Muscle layer of colon (tissue), 2 donors: ENCODE data around the gene RAVER1.
"Not testable (repeated sequence)": the region's sequence is repeated elsewhere in the genome, so short reads cannot be mapped to it uniquely, and the experiment has no call there.

ENCODE experiments used
- H3K27ac ChIP-seq: one replicate; pipeline ENCODE4 v1.7.0; 2013; ENCODE audit warnings: low read depth, mild to moderate bottlenecking, low read length, moderate library complexity
- H3K27me3 ChIP-seq, 2 donors: one replicate each; pipeline ENCODE4 v1.7.0; 2013; ENCODE audit warnings: low read length in 2 of 2, mild to moderate bottlenecking in 2 of 2; ENCODE audit not compliant: insufficient read depth in 2 of 2, control insufficient read depth in 1 of 2
- H3K36me3 ChIP-seq: one replicate; pipeline ENCODE4 v1.7.0; 2013; ENCODE audit warnings: mild to moderate bottlenecking, low read length; ENCODE audit not compliant: insufficient read depth
- H3K4me1 ChIP-seq: one replicate; pipeline ENCODE4 v1.7.0; 2013; ENCODE audit warnings: mild to moderate bottlenecking, low read length; ENCODE audit not compliant: insufficient read depth
- H3K4me3 ChIP-seq, 2 donors: one replicate each; pipeline ENCODE4 v1.7.0; 2013; ENCODE audit warnings: low read length in 2 of 2, low read depth in 1 of 2, mild to moderate bottlenecking in 1 of 2, moderate library complexity in 1 of 2
- H3K9ac ChIP-seq: one replicate; pipeline ENCODE4 v1.7.0; 2013; ENCODE audit warnings: low read length
- H3K9me3 ChIP-seq: one replicate; pipeline ENCODE4 v1.7.0; 2013; ENCODE audit warnings: mild to moderate bottlenecking, low read length
- donor health status: abdominal sarcoma.
- donor health status: Adenocarcinoma of cecum.

The RAVER1 gene

DNA sequence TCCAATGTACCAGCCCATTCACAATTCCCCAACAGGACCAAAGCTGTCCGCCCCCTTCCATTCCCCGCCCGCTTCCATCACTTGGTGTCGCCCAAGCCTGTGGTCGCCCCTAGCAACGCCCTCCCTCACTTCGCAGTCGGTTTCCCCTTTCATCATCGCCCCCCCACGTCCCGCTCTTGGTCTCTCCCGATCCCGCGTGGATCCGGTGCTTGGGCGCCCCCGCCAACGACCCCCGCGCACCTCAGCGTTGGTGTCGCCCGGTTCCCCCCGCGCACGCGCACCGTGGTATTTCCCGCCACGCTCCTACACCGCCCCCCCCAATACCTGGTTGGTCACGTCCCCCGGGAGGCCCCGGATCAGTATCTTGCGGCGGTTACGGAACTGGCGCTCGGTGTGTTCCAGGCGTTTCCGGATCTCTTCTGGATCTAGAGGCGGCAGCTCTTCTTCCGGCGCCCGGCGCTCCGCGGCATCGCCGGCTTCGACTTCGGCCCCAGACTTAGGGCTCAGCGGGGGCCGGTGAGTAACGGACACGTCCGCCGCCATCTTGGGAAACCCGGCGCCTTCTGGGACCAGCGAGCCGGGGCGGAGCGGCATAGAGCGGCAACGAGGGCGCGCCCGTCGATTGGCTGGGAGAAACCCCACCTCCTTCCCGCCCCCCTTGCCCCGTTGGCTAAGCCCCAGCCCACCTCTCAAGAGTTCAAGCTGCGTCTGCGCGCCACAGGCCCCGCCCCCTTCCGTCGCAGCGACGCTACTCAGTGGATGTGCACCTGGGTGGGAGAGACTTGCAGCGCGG is at the start of gene RAVER1:
TSS of gene RAVER1 (minus strand) at position 565 of the 793 bp plus-strand sequence. CDS start at position 543, 22 bp downstream.
- peaks cover 23% of the 10 kb centered on the region for H3K36me3 ChIP-seq
- H3K27me3 ChIP-seq: no peaks in the 10 kb centered on the region
- no peaks in the 10 kb centered on the region for H3K9me3 ChIP-seq
- peak within 1 kb of the TSS; percentile 78 to 97 for H3K4me3 ChIP-seq
- H3K4me1 ChIP-seq: peaks cover 23% of the 10 kb centered on the region
- peak within 1 kb of the TSS; percentile 65 for H3K9ac ChIP-seq
- peak within 1 kb of the TSS; percentile 93 for H3K27ac ChIP-seq

DNA sequence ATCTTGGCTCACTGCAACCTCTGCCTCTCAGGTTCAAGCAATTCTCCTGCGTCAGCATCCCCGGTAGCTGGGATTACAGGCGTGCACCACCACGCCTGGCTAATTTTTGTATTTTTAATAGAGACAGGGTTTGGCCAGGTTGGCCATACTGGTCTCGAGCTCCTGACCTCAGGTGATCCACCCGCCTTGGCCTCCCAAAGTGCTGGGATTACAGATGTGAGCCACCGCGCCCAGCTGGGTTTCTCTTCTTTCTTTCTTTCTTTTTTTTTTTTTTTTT is 49.8 kb upstream of the RAVER1 start:
- H3K9ac ChIP-seq, H3K27me3 ChIP-seq, H3K27ac ChIP-seq, H3K36me3 ChIP-seq, H3K4me3 ChIP-seq, H3K9me3 ChIP-seq, H3K4me1 ChIP-seq: not testable (repeated sequence)

GRCh38 chr19:10380313-10381102 is 47.2 kb upstream of the RAVER1 start, which contains the start of gene TYK2:
TYK2 (minus strand) TSS chr19:10380572; CDS start chr19:10378406, 2,166 bp downstream.
- H3K4me1 ChIP-seq: peaks cover 6% of the 10 kb centered on the region
- no peaks in the 10 kb centered on the region for H3K27me3 ChIP-seq
- H3K36me3 ChIP-seq: peaks cover 5% of the 10 kb centered on the region
- peak within 1 kb of the TSS; percentile 73 for H3K27ac ChIP-seq
- H3K9ac ChIP-seq: peak within 1 kb of the TSS; percentile 60
- H3K4me3 ChIP-seq: peak within 1 kb of the TSS; percentile 75 to 91
- H3K9me3 ChIP-seq: no peaks in the 10 kb centered on the region

- Histone ChIP-seq H3K4me3 (peak overlapping the region; percentile 75 to 91), H3K27me3 (no peaks in the 10 kb centered on the region), H3K4me1 (peaks cover 6% of the 10 kb centered on the region), H3K9ac (peak overlapping the region; percentile 60), H3K36me3 (peaks cover 5% of the 10 kb centered on the region), H3K9me3 (no peaks in the 10 kb centered on the region), H3K27ac (peak overlapping the region; percentile 73)
Measured at GRCh38 chr19:10379880-10380312, 46.6 kb upstream of the RAVER1 start.

DNA sequence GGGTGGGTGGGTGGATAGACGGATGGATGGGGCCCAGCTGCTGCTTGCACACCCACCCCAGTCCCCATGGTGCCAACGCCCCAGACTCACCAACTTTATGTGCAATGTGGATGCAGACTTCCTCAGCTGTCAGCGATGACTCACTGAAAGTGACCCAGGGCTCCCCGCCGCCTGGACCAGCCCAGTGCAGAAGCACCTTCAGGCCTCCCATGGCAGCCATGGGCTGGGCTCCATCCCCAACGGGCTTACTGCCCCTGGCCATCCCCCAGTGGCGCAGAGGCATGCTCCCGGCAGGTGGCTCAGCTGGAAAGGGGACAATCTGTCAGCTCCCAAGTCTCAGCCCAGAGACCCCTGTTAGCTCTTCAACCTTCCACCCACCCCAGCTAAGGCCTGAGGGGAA is 44.8 kb upstream of the RAVER1 start:
- no peaks in the 10 kb centered on the region for H3K27me3 ChIP-seq
- H3K9me3 ChIP-seq: no peaks in the 10 kb centered on the region
- peaks cover 6% of the 10 kb centered on the region for H3K4me1 ChIP-seq
- no peak overlapping the region for H3K4me3 ChIP-seq
- H3K27ac ChIP-seq: no peak overlapping the region
- H3K36me3 ChIP-seq: peaks cover 5% of the 10 kb centered on the region
- H3K9ac ChIP-seq: no peak overlapping the region

GRCh38 chr19:10377140-10377640 is 43.9 kb upstream of the RAVER1 start:
- H3K4me1 ChIP-seq, H3K9me3 ChIP-seq, H3K27me3 ChIP-seq, H3K9ac ChIP-seq, H3K4me3 ChIP-seq, H3K36me3 ChIP-seq, H3K27ac ChIP-seq: not testable (repeated sequence)

- no peak overlapping the region for H3K9ac ChIP-seq
- H3K36me3 ChIP-seq: peaks cover 5% of the 10 kb centered on the region
- H3K4me3 ChIP-seq: no peak overlapping the region
- no peak overlapping the region for H3K27ac ChIP-seq
- no peaks in the 10 kb centered on the region for H3K27me3 ChIP-seq
- no peaks in the 10 kb centered on the region for H3K9me3 ChIP-seq
- H3K4me1 ChIP-seq: peaks cover 5% of the 10 kb centered on the region
Measured at GRCh38 chr19:10374931-10375330, 41.6 kb upstream of the RAVER1 start.

DNA sequence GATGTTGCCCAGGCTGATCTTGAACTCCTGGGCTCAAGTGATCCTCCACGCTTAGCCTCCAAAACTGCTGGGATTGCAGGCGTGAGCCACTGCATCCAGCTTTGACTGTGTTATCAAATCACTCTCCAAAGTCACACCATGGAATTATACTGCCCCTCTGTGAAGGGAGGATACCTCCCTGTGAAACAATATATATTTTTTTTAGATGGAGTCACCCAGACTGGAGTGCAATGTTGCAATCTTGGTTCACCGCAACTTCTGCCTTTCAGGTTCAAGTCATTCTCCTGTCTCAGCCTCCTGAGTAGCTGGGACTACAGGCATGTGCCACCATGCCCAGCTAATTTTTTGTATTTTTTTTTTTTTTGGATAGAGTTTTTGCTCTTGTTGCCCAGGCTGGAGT is 39.4 kb upstream of the RAVER1 start:
- Histone ChIP-seq H3K36me3 (peaks cover 10% of the 10 kb centered on the region), H3K27ac (no peak overlapping the region), H3K4me3 (no peak overlapping the region), H3K27me3 (no peaks in the 10 kb centered on the region), H3K9me3 (no peaks in the 10 kb centered on the region), H3K4me1 (no peaks in the 10 kb centered on the region), H3K9ac (no peak overlapping the region)

DNA sequence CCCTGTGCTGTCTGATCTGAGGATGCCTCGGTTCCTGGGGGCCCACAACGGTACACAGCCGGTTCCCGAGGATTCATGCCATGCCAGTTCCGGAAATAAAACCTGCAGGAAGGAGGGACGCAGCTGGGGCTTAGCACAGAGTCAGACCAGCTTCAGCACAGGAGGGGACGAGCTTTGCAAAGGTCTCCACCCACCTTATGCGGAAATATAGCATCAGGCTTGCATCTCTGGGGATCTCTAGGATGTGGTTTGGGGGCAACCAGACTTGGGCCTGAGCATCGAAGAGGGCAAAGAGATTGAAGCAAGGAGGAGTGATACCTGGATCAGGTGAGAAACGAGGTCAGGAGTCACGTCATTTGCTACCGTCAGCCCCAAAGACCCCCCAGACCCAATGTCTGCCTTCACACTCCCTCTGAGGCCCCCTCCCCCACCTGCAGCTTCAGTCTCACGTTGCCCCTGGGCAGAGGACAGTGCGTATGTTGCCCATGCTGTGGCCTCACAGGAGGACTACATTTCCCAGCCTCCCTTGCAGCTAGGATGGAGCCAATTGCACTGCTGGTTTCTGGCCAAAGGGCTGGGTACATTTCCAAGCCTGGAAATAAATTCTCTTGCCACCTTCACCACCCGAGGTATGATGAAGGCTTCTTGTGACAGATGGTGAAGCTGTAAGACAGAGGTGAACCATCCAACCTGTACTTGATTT is 34.9 kb upstream of the RAVER1 start:
- H3K4me3 ChIP-seq: no peak overlapping the region
- no peaks in the 10 kb centered on the region for H3K27me3 ChIP-seq
- no peaks in the 10 kb centered on the region for H3K9me3 ChIP-seq
- H3K27ac ChIP-seq: no peak overlapping the region
- H3K36me3 ChIP-seq: peaks cover 38% of the 10 kb centered on the region
- no peak overlapping the region for H3K9ac ChIP-seq
- no peaks in the 10 kb centered on the region for H3K4me1 ChIP-seq

- not testable (repeated sequence) for H3K27me3 ChIP-seq, H3K9ac ChIP-seq, H3K4me3 ChIP-seq, H3K9me3 ChIP-seq, H3K27ac ChIP-seq, H3K4me1 ChIP-seq
- H3K36me3 ChIP-seq: peaks cover 38% of the 10 kb centered on the region
Measured at GRCh38 chr19:10366950-10367512, 33.7 kb upstream of the RAVER1 start.

- H3K4me3 ChIP-seq: no peak overlapping the region
- H3K27me3 ChIP-seq: no peaks in the 10 kb centered on the region
- H3K4me1 ChIP-seq: no peaks in the 10 kb centered on the region
- H3K9ac ChIP-seq: no peak overlapping the region
- H3K36me3 ChIP-seq: peaks cover 45% of the 10 kb centered on the region
- no peaks in the 10 kb centered on the region for H3K9me3 ChIP-seq
- H3K27ac ChIP-seq: no peak overlapping the region
Measured at GRCh38 chr19:10365518-10365917, 32.2 kb upstream of the RAVER1 start.
